Measurements from ENCODE around the gene ZSCAN22. TPM values are rescaled to one million over a fixed set of nuclear protein-coding genes. Genes with fewer than 3 reads are reported as not detected.

The ZSCAN22 gene
- total and polyA plus RNA-seq, 2 donors (not counting 1 experiment from before 2014, with no cell fraction given): 2.8 to 7.1 TPM

GRCh38 chr19:58338336-58338735, 11.5 kb downstream of the ZSCAN22 start:
- intact Hi-C loops (cut with micrococcal nuclease): no loop called here
- WGBS (ENCODE audit: insufficient coverage): 98% methylated on average over 6 of the region's 11 CpGs
- H3K4me3 ChIP-seq (ENCODE audit: control extremely low read depth in 1 of 5, extremely low read depth in 1 of 5, insufficient read depth in 1 of 5, low read depth in 2 of 5, low read length in 4 of 5): no peak overlapping the region
- POLR2A ChIA-PET: no interaction called here
- Mint-ChIP-seq H3K9me3 (ENCODE audit: insufficient read depth) (no peaks in the 10 kb centered on the region), H3K4me3 (no peak overlapping the region), H3K27me3 (no peaks in the 10 kb centered on the region), H3K27ac (no peak overlapping the region), H3K4me1 (no peaks in the 10 kb centered on the region)
- H3K27me3 ChIP-seq (replicated peaks in 1 of 4; ENCODE audit: control extremely low read depth in 1 of 4, control insufficient read depth in 3 of 4, insufficient read depth in 4 of 4, low read length in 3 of 4): no peaks in the 10 kb centered on the region
- peaks cover 2 to 34% of the 10 kb centered on the region in 2 experiments for H3K36me3 ChIP-seq (replicated peaks in 1 of 2; ENCODE audit: control extremely low read depth in 1 of 2, control insufficient read depth in 1 of 2, extremely low read depth in 1 of 2, insufficient read depth in 2 of 2, low read length in 1 of 2)
- H2AFZ ChIP-seq (ENCODE audit: insufficient read depth, low read depth, low read length, poor library complexity, severe bottlenecking): no peak overlapping the region
- no peak overlapping the region for H3K27ac ChIP-seq (ENCODE audit: low read length in 2 of 2)
- no peaks in the 10 kb centered on the region for H3K4me1 ChIP-seq (ENCODE audit: control insufficient read depth in 2 of 2, insufficient read depth in 2 of 2, low read length in 2 of 2)
- no peak overlapping the region for H3K9ac ChIP-seq (ENCODE audit: low read length)
- H3K79me2 ChIP-seq (ENCODE audit: control insufficient read depth, insufficient read depth, low read length): peaks cover 4% of the 10 kb centered on the region
- H3K4me2 ChIP-seq (replicated peaks; ENCODE audit: low read depth, low read length, poor library complexity, severe bottlenecking): no peak overlapping the region
- TF ChIP-seq CTCF (IDR thresholded peaks at IDR 0.05) (no peak), EZH2 (IDR thresholded peaks at IDR 0.05; ENCODE audit: borderline replicate concordance, insufficient read depth, low read depth, low read length, poor library complexity, severe bottlenecking) (no peak)
- peaks cover 0 to 10% (median 0%) of the 10 kb centered on the region in 3 donors for H3K9me3 ChIP-seq (ENCODE audit: control extremely low read depth in 1 of 3, control insufficient read depth in 2 of 3, insufficient read depth in 1 of 3, low read length in 2 of 3)
- no peaks in the 10 kb centered on the region for H4K20me1 ChIP-seq (ENCODE audit: control insufficient read depth, insufficient read depth, low read length, poor library complexity, severe bottlenecking)
- no peak for DNase-seq
- CTCF ChIA-PET: no interaction called here
- no peak for ATAC-seq (ENCODE audit: low read depth)

GRCh38 chr19:58338825-58339558, 12.2 kb downstream of the ZSCAN22 start:
- ChIA-PET POLR2A (no interaction called here), CTCF (no interaction called here)
- H3K9me3 Mint-ChIP-seq (ENCODE audit: insufficient read depth): no peaks in the 10 kb centered on the region
- Histone ChIP-seq H4K20me1 (ENCODE audit: control insufficient read depth, insufficient read depth, low read length, poor library complexity, severe bottlenecking) (no peaks in the 10 kb centered on the region), H3K4me3 (ENCODE audit: control extremely low read depth in 1 of 5, extremely low read depth in 1 of 5, insufficient read depth in 1 of 5, low read depth in 2 of 5, low read length in 4 of 5) (no peak overlapping the region), H3K27me3 (replicated peaks in 1 of 4; ENCODE audit: control extremely low read depth in 1 of 4, control insufficient read depth in 3 of 4, insufficient read depth in 4 of 4, low read length in 3 of 4) (no peaks in the 10 kb centered on the region), H3K4me2 (replicated peaks; ENCODE audit: low read depth, low read length, poor library complexity, severe bottlenecking) (no peak overlapping the region), H3K79me2 (ENCODE audit: control insufficient read depth, insufficient read depth, low read length) (peaks cover 4% of the 10 kb centered on the region), H3K9me3 (ENCODE audit: control extremely low read depth in 1 of 3, control insufficient read depth in 2 of 3, insufficient read depth in 1 of 3, low read length in 2 of 3) (peaks cover 0 to 16% (median 0%) of the 10 kb centered on the region in 3 donors), H2AFZ (ENCODE audit: insufficient read depth, low read depth, low read length, poor library complexity, severe bottlenecking) (no peak overlapping the region), H3K36me3 (replicated peaks in 1 of 2; ENCODE audit: control extremely low read depth in 1 of 2, control insufficient read depth in 1 of 2, extremely low read depth in 1 of 2, insufficient read depth in 2 of 2, low read length in 1 of 2) (peaks cover 2 to 34% of the 10 kb centered on the region in 2 experiments), H3K27ac (ENCODE audit: low read length in 2 of 2) (no peak overlapping the region), H3K4me1 (ENCODE audit: control insufficient read depth in 2 of 2, insufficient read depth in 2 of 2, low read length in 2 of 2) (no peaks in the 10 kb centered on the region), H3K9ac (ENCODE audit: low read length) (no peak overlapping the region)
- ATAC-seq (ENCODE audit: low read depth) (no peak), DNase-seq (no peak)
- H3K4me1 Mint-ChIP-seq: no peaks in the 10 kb centered on the region
- H3K4me3 Mint-ChIP-seq: no peak overlapping the region
- 95% methylated on average over 29 of the region's 30 CpGs for WGBS (ENCODE audit: insufficient coverage)
- no peaks in the 10 kb centered on the region for H3K27me3 Mint-ChIP-seq
- TF ChIP-seq EZH2 (IDR thresholded peaks at IDR 0.05; ENCODE audit: borderline replicate concordance, insufficient read depth, low read depth, low read length, poor library complexity, severe bottlenecking) (no peak), CTCF (IDR thresholded peaks at IDR 0.05) (no peak)
- intact Hi-C loops (cut with micrococcal nuclease): no loop called here
- H3K27ac Mint-ChIP-seq: no peak overlapping the region

Measured in B cell (primary cell).